Measurements from ENCODE around the gene MYO15A. TPM values are rescaled to one million over a fixed set of nuclear protein-coding genes. Genes with fewer than 3 reads are reported as not detected.

MYO15A gene
- total RNA-seq, 2 donors from 2014 or later: 1.7 to 2.4 TPM

GRCh38 chr17:18181358-18181757 lies 72.8 kb downstream of the MYO15A start:
- Histone ChIP-seq H3K9ac (ENCODE audit: extremely low read depth, low read length, poor library complexity, severe bottlenecking) (no peak overlapping the region), H3K4me3 (ENCODE audit: low read length) (no peak overlapping the region), H3K36me3 (ENCODE audit: control insufficient read depth, insufficient read depth, low read length) (peaks cover 9% of the 10 kb centered on the region), H3K27me3 (ENCODE audit: control insufficient read depth, insufficient read depth, low read length, poor library complexity, severe bottlenecking) (no peaks in the 10 kb centered on the region), H3K9me3 (ENCODE audit: control insufficient read depth, low read length) (no peaks in the 10 kb centered on the region), H3K4me1 (ENCODE audit: control insufficient read depth, insufficient read depth, low read length) (peaks cover 5% of the 10 kb centered on the region), H3K27ac (ENCODE audit: low read depth, low read length) (no peak overlapping the region)
- peaks cover 26% of the 10 kb centered on the region for H3K4me1 Mint-ChIP-seq
- H3K4me3 Mint-ChIP-seq: no peak overlapping the region
- H3K36me3 Mint-ChIP-seq (ENCODE audit: low read depth): no peaks in the 10 kb centered on the region
- no peaks in the 10 kb centered on the region for H3K9me3 Mint-ChIP-seq
- no peak overlapping the region for H3K27ac Mint-ChIP-seq
- DNase-seq: no peak
- H3K27me3 Mint-ChIP-seq (ENCODE audit: insufficient read depth): no peaks in the 10 kb centered on the region
- WGBS, 2 experiments (ENCODE audit: insufficient coverage in 1 of 2, insufficient read length in 1 of 2): 88 to 92% methylated on average over 5 of the region's 5 CpGs
- TF ChIP-seq, protein P1, sequence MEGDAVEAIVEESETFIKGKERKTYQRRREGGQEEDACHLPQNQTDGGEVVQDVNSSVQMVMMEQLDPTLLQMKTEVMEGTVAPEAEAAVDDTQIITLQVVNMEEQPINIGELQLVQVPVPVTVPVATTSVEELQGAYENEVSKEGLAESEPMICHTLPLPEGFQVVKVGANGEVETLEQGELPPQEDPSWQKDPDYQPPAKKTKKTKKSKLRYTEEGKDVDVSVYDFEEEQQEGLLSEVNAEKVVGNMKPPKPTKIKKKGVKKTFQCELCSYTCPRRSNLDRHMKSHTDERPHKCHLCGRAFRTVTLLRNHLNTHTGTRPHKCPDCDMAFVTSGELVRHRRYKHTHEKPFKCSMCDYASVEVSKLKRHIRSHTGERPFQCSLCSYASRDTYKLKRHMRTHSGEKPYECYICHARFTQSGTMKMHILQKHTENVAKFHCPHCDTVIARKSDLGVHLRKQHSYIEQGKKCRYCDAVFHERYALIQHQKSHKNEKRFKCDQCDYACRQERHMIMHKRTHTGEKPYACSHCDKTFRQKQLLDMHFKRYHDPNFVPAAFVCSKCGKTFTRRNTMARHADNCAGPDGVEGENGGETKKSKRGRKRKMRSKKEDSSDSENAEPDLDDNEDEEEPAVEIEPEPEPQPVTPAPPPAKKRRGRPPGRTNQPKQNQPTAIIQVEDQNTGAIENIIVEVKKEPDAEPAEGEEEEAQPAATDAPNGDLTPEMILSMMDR (conservative IDR thresholded peaks at IDR 0.05): no peak

GRCh38 chr17:18182110-18182977 lies 73.8 kb downstream of the MYO15A start:
- H3K36me3 Mint-ChIP-seq (ENCODE audit: low read depth): no peaks in the 10 kb centered on the region
- H3K9ac ChIP-seq (ENCODE audit: extremely low read depth, low read length, poor library complexity, severe bottlenecking): peak overlapping the region; percentile 75
- H3K36me3 ChIP-seq (ENCODE audit: control insufficient read depth, insufficient read depth, low read length): peaks cover 12% of the 10 kb centered on the region
- H3K27me3 ChIP-seq (ENCODE audit: control insufficient read depth, insufficient read depth, low read length, poor library complexity, severe bottlenecking): no peaks in the 10 kb centered on the region
- no peaks in the 10 kb centered on the region for H3K27me3 Mint-ChIP-seq (ENCODE audit: insufficient read depth)
- H3K9me3 Mint-ChIP-seq: no peaks in the 10 kb centered on the region
- no peak for DNase-seq
- peaks cover 5% of the 10 kb centered on the region for H3K4me1 ChIP-seq (ENCODE audit: control insufficient read depth, insufficient read depth, low read length)
- 45 to 49% methylated on average over 24 to 28 of the region's 28 CpGs for WGBS, 2 experiments (ENCODE audit: insufficient coverage in 1 of 2, insufficient read length in 1 of 2)
- H3K4me3 Mint-ChIP-seq: peak overlapping the region; percentile 87
- peaks cover 36% of the 10 kb centered on the region for H3K4me1 Mint-ChIP-seq
- TF ChIP-seq, protein P1 (conservative IDR thresholded peaks at IDR 0.05): no peak
- peak overlapping the region; percentile 99 for H3K27ac Mint-ChIP-seq
- H3K4me3 ChIP-seq (ENCODE audit: low read length): peak overlapping the region; percentile 96
- H3K9me3 ChIP-seq (ENCODE audit: control insufficient read depth, low read length): no peaks in the 10 kb centered on the region
- H3K27ac ChIP-seq (ENCODE audit: low read depth, low read length): peak overlapping the region; percentile 96

DNA sequence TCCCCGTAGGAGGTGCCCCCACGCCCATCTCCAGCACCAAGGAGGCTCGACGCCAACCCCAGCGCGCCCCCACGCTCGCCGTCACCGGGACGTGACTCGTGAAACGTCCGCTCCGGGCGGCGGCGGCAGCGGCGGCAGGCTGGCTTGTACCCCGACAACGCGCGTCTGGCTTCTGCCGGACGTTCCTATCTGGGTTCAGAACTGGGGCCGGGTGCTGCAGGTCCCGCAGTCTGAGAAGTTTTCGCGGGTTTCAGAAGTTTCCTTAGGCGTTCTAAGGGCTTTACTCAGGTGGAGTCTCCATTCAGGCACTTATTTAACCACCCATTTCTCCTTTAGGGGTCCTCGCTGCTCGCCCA lies 74.4 kb downstream of the MYO15A start:
- Histone ChIP-seq H3K27ac (ENCODE audit: low read depth, low read length) (peak overlapping the region; percentile 96), H3K27me3 (ENCODE audit: control insufficient read depth, insufficient read depth, low read length, poor library complexity, severe bottlenecking) (no peaks in the 10 kb centered on the region), H3K9ac (ENCODE audit: extremely low read depth, low read length, poor library complexity, severe bottlenecking) (peak overlapping the region; percentile 75), H3K4me1 (ENCODE audit: control insufficient read depth, insufficient read depth, low read length) (peaks cover 5% of the 10 kb centered on the region), H3K4me3 (ENCODE audit: low read length) (peak overlapping the region; percentile 96), H3K9me3 (ENCODE audit: control insufficient read depth, low read length) (no peaks in the 10 kb centered on the region), H3K36me3 (ENCODE audit: control insufficient read depth, insufficient read depth, low read length) (peaks cover 17% of the 10 kb centered on the region)
- peaks cover 5% of the 10 kb centered on the region for H3K36me3 Mint-ChIP-seq (ENCODE audit: low read depth)
- TF ChIP-seq, protein P1 (conservative IDR thresholded peaks at IDR 0.05): no peak
- peak overlapping the region; percentile 87 for H3K4me3 Mint-ChIP-seq
- peaks cover 42% of the 10 kb centered on the region for H3K4me1 Mint-ChIP-seq
- no peak for DNase-seq
- 0% methylated on average over 30 to 33 of the region's 33 CpGs for WGBS, 2 experiments (ENCODE audit: insufficient coverage in 1 of 2, insufficient read length in 1 of 2)
- H3K9me3 Mint-ChIP-seq: no peaks in the 10 kb centered on the region
- H3K27ac Mint-ChIP-seq: peak overlapping the region; percentile 99
- no peaks in the 10 kb centered on the region for H3K27me3 Mint-ChIP-seq (ENCODE audit: insufficient read depth)

Measured in endodermal cell (in vitro differentiated cells).